ENCODE data around the gene TMEM14A. TPM values are rescaled to one million over a fixed set of nuclear protein-coding genes. Genes with fewer than 3 reads are reported as not detected.
"Not testable (repeated sequence)": the region's sequence is repeated elsewhere in the genome, so short reads cannot be mapped to it uniquely, and the experiment has no call there.

Gene TMEM14A
- total RNA-seq, 1 experiment from 2014 or later, result 10.9 TPM

- no peak for DNase-seq
- H3K36me3 ChIP-seq (replicated peaks; ENCODE audit: control insufficient read depth, insufficient read depth, low read length), result no peaks in the 10 kb centered on the region
- H3K4me3 ChIP-seq (ENCODE audit: insufficient read depth, low read depth, low read length), result no peak overlapping the region
- H3K27me3 ChIP-seq (ENCODE audit: control insufficient read depth, insufficient read depth, low read length), result no peaks in the 10 kb centered on the region
Measured at GRCh38 chr6:52645976-52646375, 24.9 kb upstream of the TMEM14A start.

- no peaks in the 10 kb centered on the region for H3K27me3 ChIP-seq (ENCODE audit: control insufficient read depth, insufficient read depth, low read length)
- no peaks in the 10 kb centered on the region for H3K36me3 ChIP-seq (replicated peaks; ENCODE audit: control insufficient read depth, insufficient read depth, low read length)
- H3K4me3 ChIP-seq (ENCODE audit: insufficient read depth, low read depth, low read length), result no peak overlapping the region
- DNase-seq, result no peak
Measured at GRCh38 chr6:52647199-52647598, 23.7 kb upstream of the TMEM14A start.

- Histone ChIP-seq H3K27me3 (ENCODE audit: control insufficient read depth, insufficient read depth, low read length) (no peaks in the 10 kb centered on the region), H3K36me3 (replicated peaks; ENCODE audit: control insufficient read depth, insufficient read depth, low read length) (no peaks in the 10 kb centered on the region), H3K4me3 (ENCODE audit: insufficient read depth, low read depth, low read length) (no peak overlapping the region)
- no peak for DNase-seq
Measured at GRCh38 chr6:52649536-52650160, 21.3 kb upstream of the TMEM14A start.

- Histone ChIP-seq H3K27me3 (ENCODE audit: control insufficient read depth, insufficient read depth, low read length) (no peaks in the 10 kb centered on the region), H3K36me3 (replicated peaks; ENCODE audit: control insufficient read depth, insufficient read depth, low read length) (no peaks in the 10 kb centered on the region), H3K4me3 (ENCODE audit: insufficient read depth, low read depth, low read length) (no peak overlapping the region)
- no peak for DNase-seq
Measured at GRCh38 chr6:52650941-52651340, 20.0 kb upstream of the TMEM14A start.

GRCh38 chr6:52653151-52653550 is 17.8 kb upstream of the TMEM14A start:
- Histone ChIP-seq H3K4me3 (ENCODE audit: insufficient read depth, low read depth, low read length) (no peak overlapping the region), H3K27me3 (ENCODE audit: control insufficient read depth, insufficient read depth, low read length) (no peaks in the 10 kb centered on the region), H3K36me3 (replicated peaks; ENCODE audit: control insufficient read depth, insufficient read depth, low read length) (no peaks in the 10 kb centered on the region)
- DNase-seq, result no peak

GRCh38 chr6:52654007-52654406 is 16.9 kb upstream of the TMEM14A start:
- Histone ChIP-seq H3K27me3 (ENCODE audit: control insufficient read depth, insufficient read depth, low read length) (no peaks in the 10 kb centered on the region), H3K4me3 (ENCODE audit: insufficient read depth, low read depth, low read length) (no peak overlapping the region), H3K36me3 (replicated peaks; ENCODE audit: control insufficient read depth, insufficient read depth, low read length) (no peaks in the 10 kb centered on the region)
- no peak for DNase-seq

- Histone ChIP-seq H3K36me3 (replicated peaks; ENCODE audit: control insufficient read depth, insufficient read depth, low read length) (no peaks in the 10 kb centered on the region), H3K4me3 (ENCODE audit: insufficient read depth, low read depth, low read length) (no peak overlapping the region), H3K27me3 (ENCODE audit: control insufficient read depth, insufficient read depth, low read length) (no peaks in the 10 kb centered on the region)
- no peak for DNase-seq
Measured at GRCh38 chr6:52654592-52654991, 16.3 kb upstream of the TMEM14A start.

GRCh38 chr6:52655941-52656340 is 15.0 kb upstream of the TMEM14A start:
- H3K4me3 ChIP-seq (ENCODE audit: insufficient read depth, low read depth, low read length); H3K36me3 ChIP-seq (replicated peaks; ENCODE audit: control insufficient read depth, insufficient read depth, low read length); H3K27me3 ChIP-seq (ENCODE audit: control insufficient read depth, insufficient read depth, low read length); DNase-seq: not testable (repeated sequence)

- no peaks in the 10 kb centered on the region for H3K36me3 ChIP-seq (replicated peaks; ENCODE audit: control insufficient read depth, insufficient read depth, low read length)
- no peak for DNase-seq
- H3K4me3 ChIP-seq (ENCODE audit: insufficient read depth, low read depth, low read length), result no peak overlapping the region
- H3K27me3 ChIP-seq (ENCODE audit: control insufficient read depth, insufficient read depth, low read length), result no peaks in the 10 kb centered on the region
Measured at GRCh38 chr6:52657870-52658269, 13.0 kb upstream of the TMEM14A start.

GRCh38 chr6:52661551-52661950 is 9.4 kb upstream of the TMEM14A start:
- no peaks in the 10 kb centered on the region for H3K36me3 ChIP-seq (replicated peaks; ENCODE audit: control insufficient read depth, insufficient read depth, low read length)
- H3K27me3 ChIP-seq (ENCODE audit: control insufficient read depth, insufficient read depth, low read length), result peaks cover 9% of the 10 kb centered on the region
- H3K4me3 ChIP-seq (ENCODE audit: insufficient read depth, low read depth, low read length), result no peak overlapping the region
- no peak for DNase-seq

GRCh38 chr6:52662031-52662430 is 8.9 kb upstream of the TMEM14A start:
- DNase-seq, result no peak

GRCh38 chr6:52663120-52663935 is 7.6 kb upstream of the TMEM14A start:
- DNase-seq, result peak; percentile 75
- H3K36me3 ChIP-seq (replicated peaks; ENCODE audit: control insufficient read depth, insufficient read depth, low read length), result no peaks in the 10 kb centered on the region

More at GRCh38 chr6:52662031-52662430, 8.9 kb upstream of the TMEM14A start:
- H3K4me3 ChIP-seq (ENCODE audit: insufficient read depth, low read depth, low read length), result no peak overlapping the region
- peaks cover 9% of the 10 kb centered on the region for H3K27me3 ChIP-seq (ENCODE audit: control insufficient read depth, insufficient read depth, low read length)
- no peaks in the 10 kb centered on the region for H3K36me3 ChIP-seq (replicated peaks; ENCODE audit: control insufficient read depth, insufficient read depth, low read length)

GRCh38 chr6:52663936-52664185 is 7.1 kb upstream of the TMEM14A start:
- Histone ChIP-seq H3K4me3 (ENCODE audit: insufficient read depth, low read depth, low read length) (peak overlapping the region; percentile 74), H3K27me3 (ENCODE audit: control insufficient read depth, insufficient read depth, low read length) (peaks cover 9% of the 10 kb centered on the region)
- no peak for DNase-seq

More at GRCh38 chr6:52663120-52663935, 7.6 kb upstream of the TMEM14A start:
- Histone ChIP-seq H3K27me3 (ENCODE audit: control insufficient read depth, insufficient read depth, low read length) (peaks cover 9% of the 10 kb centered on the region), H3K4me3 (ENCODE audit: insufficient read depth, low read depth, low read length) (peak overlapping the region; percentile 74)

GRCh38 chr6:52664186-52664990 is 6.5 kb upstream of the TMEM14A start:
- H3K27me3 ChIP-seq (ENCODE audit: control insufficient read depth, insufficient read depth, low read length), result peaks cover 9% of the 10 kb centered on the region
- H3K4me3 ChIP-seq (ENCODE audit: insufficient read depth, low read depth, low read length), result peak overlapping the region; percentile 74
- no peaks in the 10 kb centered on the region for H3K36me3 ChIP-seq (replicated peaks; ENCODE audit: control insufficient read depth, insufficient read depth, low read length)
- DNase-seq, result peak; percentile 97

More at GRCh38 chr6:52663936-52664185, 7.1 kb upstream of the TMEM14A start:
- H3K36me3 ChIP-seq (replicated peaks; ENCODE audit: control insufficient read depth, insufficient read depth, low read length), result no peaks in the 10 kb centered on the region
